HG02840 (cell line): ENCODE measurements around the gene SUPT6H.
A peak's percentile ranks its signal among the peaks of the same experiment; 100 is the strongest.

Experiments used
- ATAC-seq: cut with Tn5 transposase; IDR thresholded peaks from one replicate; pipeline ENCODE4 v1.9.1; 2021; ENCODE audit warnings: mild to moderate bottlenecking, moderate library complexity, moderate number of reproducible peaks; ENCODE audit not compliant: unreplicated experiment, low FRiP score

Gene SUPT6H

DNA sequence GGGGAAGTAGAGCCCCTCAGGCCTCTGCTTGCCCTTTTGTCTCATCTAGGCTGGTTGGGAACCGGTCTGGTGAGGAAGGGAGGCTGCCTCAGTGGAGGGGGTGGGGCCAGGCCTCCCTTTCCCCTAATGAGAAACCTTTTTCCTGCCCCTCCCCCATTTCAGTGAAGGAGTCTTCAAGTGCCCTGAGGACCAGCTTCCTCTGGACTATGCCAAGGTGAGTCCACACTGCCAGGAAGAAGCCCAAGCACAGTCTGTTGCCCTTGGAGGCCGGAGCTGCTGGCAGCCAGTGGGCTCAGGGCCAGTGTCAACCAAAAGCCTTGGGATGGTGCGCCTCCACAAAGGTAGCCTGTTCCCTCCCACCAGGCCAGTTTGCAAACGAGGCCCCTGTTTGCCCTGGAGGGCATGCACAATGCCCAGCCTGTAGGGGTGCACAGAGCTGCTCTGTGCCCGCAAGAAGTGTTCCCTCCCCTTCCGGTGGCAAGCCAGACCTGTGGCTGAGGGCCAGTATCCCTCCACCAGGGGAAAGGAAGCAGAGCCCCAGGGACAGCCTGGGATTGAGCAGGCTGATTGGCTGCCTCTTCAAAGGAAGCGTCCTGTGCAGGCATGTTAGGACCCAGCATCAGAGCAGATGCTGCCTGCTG lies 85.2 kb downstream of the SUPT6H start:
- ATAC-seq = no peak

DNA sequence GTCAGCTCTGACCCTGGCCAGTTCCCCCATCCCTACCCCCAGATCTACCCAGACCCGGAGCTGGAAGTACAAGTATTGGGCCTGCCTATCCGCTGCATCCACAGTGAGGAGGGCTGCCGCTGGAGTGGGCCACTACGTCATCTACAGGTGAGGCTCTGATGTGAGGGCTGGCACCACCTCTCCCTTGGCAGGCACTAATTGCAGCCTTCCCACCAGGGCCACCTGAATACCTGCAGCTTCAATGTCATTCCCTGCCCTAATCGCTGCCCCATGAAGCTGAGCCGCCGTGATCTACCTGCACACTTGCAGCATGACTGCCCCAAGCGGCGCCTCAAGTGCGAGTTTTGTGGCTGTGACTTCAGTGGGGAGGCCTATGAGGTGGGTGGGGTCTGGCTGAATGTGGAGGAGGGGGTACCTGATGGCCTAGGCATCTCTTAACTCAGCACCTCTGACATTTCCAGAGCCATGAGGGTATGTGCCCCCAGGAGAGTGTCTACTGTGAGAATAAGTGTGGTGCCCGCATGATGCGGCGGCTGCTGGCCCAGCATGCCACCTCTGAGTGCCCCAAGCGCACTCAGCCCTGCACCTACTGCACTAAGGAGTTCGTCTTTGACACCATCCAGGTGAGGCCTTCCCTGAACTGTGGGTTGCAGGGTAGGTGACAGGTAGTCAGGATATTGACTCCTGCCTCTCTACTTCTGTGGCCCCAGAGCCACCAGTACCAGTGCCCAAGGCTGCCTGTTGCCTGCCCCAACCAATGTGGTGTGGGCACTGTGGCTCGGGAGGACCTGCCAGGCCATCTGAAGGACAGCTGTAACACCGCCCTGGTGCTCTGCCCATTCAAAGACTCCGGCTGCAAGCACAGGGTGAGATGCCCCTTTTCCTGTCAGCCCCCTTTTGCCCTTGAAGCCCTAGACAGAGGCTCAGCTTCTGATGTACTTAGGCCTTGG lies 86.1 kb downstream of the SUPT6H start:
- ATAC-seq = no peak

DNA sequence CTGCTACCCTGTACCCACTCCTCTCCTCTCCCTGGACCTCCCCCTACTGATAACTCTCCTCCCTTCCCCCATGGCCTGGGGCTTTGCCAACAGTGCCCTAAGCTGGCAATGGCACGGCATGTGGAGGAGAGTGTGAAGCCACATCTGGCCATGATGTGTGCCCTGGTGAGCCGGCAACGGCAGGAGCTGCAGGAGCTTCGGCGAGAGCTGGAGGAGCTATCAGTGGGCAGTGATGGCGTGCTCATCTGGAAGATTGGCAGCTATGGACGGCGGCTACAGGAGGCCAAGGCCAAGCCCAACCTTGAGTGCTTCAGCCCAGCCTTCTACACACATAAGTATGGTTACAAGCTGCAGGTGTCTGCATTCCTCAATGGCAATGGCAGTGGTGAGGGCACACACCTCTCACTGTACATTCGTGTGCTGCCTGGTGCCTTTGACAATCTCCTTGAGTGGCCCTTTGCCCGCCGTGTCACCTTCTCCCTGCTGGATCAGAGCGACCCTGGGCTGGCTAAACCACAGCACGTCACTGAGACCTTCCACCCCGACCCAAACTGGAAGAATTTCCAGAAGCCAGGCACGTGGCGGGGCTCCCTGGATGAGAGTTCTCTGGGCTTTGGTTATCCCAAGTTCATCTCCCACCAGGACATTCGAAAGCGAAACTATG lies 87.0 kb downstream of the SUPT6H start:
- ATAC-seq = no peak

DNA sequence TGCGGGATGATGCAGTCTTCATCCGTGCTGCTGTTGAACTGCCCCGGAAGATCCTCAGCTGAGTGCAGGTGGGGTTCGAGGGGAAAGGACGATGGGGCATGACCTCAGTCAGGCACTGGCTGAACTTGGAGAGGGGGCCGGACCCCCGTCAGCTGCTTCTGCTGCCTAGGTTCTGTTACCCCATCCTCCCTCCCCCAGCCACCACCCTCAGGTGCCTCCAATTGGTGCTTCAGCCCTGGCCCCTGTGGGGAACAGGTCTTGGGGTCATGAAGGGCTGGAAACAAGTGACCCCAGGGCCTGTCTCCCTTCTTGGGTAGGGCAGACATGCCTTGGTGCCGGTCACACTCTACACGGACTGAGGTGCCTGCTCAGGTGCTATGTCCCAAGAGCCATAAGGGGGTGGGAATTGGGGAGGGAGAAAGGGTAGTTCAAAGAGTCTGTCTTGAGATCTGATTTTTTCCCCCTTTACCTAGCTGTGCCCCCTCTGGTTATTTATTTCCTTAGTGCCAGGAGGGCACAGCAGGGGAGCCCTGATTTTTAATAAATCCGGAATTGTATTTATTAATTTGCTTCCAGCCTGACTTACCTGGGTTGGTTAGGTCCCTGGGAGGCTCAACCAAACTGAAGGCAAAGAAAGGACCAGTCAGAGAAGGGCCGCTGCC lies 87.6 kb downstream of the SUPT6H start:
- ATAC-seq = no peak

DNA sequence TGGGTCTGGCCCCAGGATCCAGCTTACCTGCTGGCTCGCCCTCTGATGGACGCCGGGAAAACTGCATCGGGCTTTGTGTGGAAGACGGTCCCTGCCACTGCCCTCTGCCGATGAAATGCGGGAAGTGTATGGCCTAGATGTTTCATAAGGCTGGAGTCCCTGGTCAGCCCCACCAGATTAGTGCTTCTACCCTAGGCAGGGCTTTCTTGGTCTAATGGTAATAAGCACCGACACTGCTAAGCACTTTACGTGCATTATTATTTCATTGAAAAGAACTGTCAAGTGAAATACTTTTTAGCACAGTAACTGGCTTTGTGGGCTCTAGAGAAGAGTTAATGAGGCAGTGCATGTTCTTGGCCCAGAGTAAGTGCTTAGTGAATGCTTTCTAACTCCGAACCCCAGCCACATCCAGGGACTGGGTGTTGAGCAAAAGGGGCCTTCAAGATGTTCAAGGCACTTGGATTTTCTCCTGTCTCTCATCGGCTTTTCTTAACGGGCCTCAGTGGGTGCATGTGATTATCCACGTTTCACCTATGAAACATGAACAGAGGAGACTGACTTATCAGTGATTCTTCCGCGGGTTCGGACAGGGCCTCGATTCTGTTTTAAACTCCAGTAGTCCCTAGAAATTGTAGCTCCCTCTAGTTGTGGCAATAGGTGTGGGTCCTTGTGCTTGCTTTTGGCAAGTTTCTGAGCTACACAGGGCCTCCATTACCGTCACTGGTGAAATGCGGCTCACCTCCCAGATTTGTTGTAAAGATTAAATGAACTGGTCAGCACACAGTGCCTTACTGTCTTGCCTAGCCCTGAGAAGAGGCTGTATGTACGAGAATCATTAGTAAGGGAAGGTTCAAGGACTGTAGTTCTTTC lies 88.4 kb downstream of the SUPT6H start:
- peak; percentile 66 for ATAC-seq

DNA sequence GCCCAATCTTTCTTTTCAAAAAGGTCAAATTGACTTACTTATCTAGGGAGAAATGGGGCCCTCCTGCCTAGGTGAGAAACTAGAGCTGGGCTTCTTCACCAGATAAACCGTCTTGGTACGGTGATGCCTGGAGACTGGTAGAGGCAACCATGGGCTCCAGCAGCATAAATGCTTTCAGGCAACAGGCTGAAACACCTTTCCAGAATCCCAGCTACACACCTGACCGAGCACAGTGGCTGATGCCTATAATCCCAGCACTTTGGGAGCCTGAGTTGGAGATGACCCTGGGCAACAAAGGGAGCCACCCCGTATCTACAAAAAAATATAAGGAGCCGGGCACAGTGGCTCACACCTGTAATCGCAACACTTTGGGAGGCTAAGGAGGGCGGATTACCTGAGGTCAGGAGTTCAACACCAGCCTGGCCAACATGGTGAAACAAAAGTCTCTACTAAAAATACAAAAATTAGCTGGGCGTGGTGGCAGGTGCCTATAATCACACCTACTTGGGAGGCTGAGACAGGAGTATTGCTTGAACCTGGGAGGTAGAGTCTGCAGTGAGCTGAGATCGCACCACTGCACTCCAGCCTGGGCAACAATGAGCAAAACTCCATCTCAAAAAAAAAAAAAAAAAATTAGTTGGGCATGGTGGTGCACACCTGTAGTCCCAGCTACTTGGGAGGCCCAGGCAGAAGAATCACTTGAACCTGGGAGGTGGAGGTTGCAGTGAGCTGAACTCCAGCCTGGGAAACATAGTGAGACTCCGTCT lies 89.8 kb downstream of the SUPT6H start:
- ATAC-seq = no peak
